KMS-11 (cell line): ENCODE results near the gene POLA2.

Experiments
- H2AFZ ChIP-seq: fragments of 200-600 bp; sonication (generic); 2 replicates; pipeline ENCODE4 v1.6.1; 2016; ENCODE audit warnings: antibody characterized with exemption, mixed run types, low read depth
- H3K27ac ChIP-seq: fragments of 200-600 bp; sonication (generic); 2 replicates; pipeline ENCODE4 v1.6.1; 2016; ENCODE audit warnings: mild to moderate bottlenecking, mixed run types
- H3K27me3 ChIP-seq: fragments of 200-600 bp; sonication (generic); 2 replicates; pipeline ENCODE4 v1.6.1; 2017; ENCODE audit warnings: mild to moderate bottlenecking, low read depth, mixed run types, moderate library complexity; ENCODE audit not compliant: insufficient read depth
- H3K36me3 ChIP-seq: fragments of 200-600 bp; sonication (generic); 2 replicates; pipeline ENCODE4 v1.6.1; 2017; ENCODE audit warnings: mild to moderate bottlenecking, mixed run types; ENCODE audit not compliant: insufficient read depth
- H3K4me1 ChIP-seq: fragments of 200-600 bp; sonication (generic); 2 replicates; pipeline ENCODE4 v1.6.1; 2016; ENCODE audit warnings: mild to moderate bottlenecking, low read depth, mixed run types; ENCODE audit not compliant: poor library complexity, severe bottlenecking
- H3K4me2 ChIP-seq: fragments of 200-600 bp; sonication (generic); 2 replicates; pipeline ENCODE4 v1.7.0; 2016; ENCODE audit warnings: mild to moderate bottlenecking, mixed run types
- H3K4me3 ChIP-seq: fragments of 200-600 bp; sonication (generic); IDR thresholded peaks from 2 replicates; pipeline ENCODE4 v1.6.1; 2017; ENCODE audit warnings: low read depth, low read length, mixed read lengths; ENCODE audit not compliant: insufficient read depth
- H3K79me2 ChIP-seq: fragments of 200-600 bp; sonication (generic); 2 replicates; pipeline ENCODE4 v1.6.1; 2016; ENCODE audit warnings: low read depth, mixed run types; ENCODE audit not compliant: insufficient read depth
- H3K9ac ChIP-seq: fragments of 200-600 bp; sonication (generic); 2 replicates; pipeline ENCODE4 v1.6.1; 2016; ENCODE audit warnings: mild to moderate bottlenecking, mixed run types
- H4K20me1 ChIP-seq: fragments of 200-600 bp; sonication (generic); 2 replicates; pipeline ENCODE4 v1.6.1; 2016; ENCODE audit warnings: mild to moderate bottlenecking, mixed run types; ENCODE audit not compliant: insufficient read depth
- CTCF ChIP-seq: fragments of 200-600 bp; sonication (generic); conservative IDR thresholded peaks from 2 replicates; pipeline ENCODE4 v1.6.1; 2017; ENCODE audit warnings: low read depth, mild to moderate bottlenecking, antibody characterized with exemption, low read length, moderate library complexity, mixed read lengths

Gene POLA2

GRCh38 chr11:65300621-65301275, 39.0 kb downstream of the POLA2 start:
- H3K4me3 ChIP-seq = no peak overlapping the region
- no peaks in the 10 kb centered on the region for H3K79me2 ChIP-seq
- no peaks in the 10 kb centered on the region for H3K4me1 ChIP-seq
- no peaks in the 10 kb centered on the region for H3K36me3 ChIP-seq
- H2AFZ ChIP-seq = no peak overlapping the region
- no peak overlapping the region for H3K27ac ChIP-seq
- H3K27me3 ChIP-seq = no peaks in the 10 kb centered on the region
- no peaks in the 10 kb centered on the region for H4K20me1 ChIP-seq
- no peak overlapping the region for H3K9ac ChIP-seq
- H3K4me2 ChIP-seq = no peak overlapping the region
- TF ChIP-seq CTCF = no peak

DNA sequence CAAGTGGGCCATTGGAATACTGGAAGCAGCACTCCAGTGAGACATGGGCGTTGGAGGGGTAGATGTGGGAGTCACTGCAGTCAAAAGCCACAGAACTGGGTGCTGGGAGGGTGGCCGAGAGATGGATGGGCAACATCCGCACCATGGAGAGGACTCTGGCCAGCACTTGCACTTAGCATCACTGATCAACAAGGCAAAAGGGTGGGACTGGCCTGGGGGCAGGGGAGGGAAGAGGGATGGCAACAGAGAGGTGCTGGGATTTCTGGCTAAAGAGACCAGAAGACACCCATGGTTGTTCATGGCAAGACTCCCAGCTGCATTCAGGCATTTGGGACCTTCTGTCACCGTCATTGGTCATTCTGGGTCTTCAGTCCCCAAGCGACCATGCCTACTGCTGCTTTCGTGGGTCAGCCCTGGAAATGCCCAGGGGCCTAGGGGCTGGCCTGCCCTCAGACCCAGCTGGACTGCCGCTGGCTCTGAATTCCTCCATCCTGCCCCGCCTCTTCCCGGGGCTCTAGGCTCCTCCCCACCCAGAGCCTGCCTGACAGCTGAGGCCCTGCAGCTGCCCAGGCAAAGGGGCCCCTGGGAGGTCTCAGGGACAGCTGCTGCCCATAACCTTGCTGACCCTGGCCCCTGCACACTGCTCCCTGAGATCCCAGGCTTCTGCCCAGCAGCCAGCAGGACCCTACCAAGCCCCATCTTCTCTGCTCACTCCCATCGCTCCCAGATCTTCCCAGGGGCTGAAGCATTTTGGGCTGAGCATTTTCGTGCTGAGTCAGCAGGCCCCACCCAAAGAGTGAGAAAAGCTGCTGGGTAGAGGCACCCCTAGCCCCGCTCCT, 39.9 kb downstream of the POLA2 start:
- H4K20me1 ChIP-seq = no peaks in the 10 kb centered on the region
- no peaks in the 10 kb centered on the region for H3K36me3 ChIP-seq
- no peaks in the 10 kb centered on the region for H3K4me1 ChIP-seq
- TF ChIP-seq CTCF = no peak
- no peaks in the 10 kb centered on the region for H3K27me3 ChIP-seq
- no peak overlapping the region for H3K4me3 ChIP-seq
- no peaks in the 10 kb centered on the region for H3K79me2 ChIP-seq
- H3K27ac ChIP-seq = no peak overlapping the region
- no peak overlapping the region for H2AFZ ChIP-seq
- no peak overlapping the region for H3K4me2 ChIP-seq
- H3K9ac ChIP-seq = no peak overlapping the region

GRCh38 chr11:65303555-65303954, 41.8 kb downstream of the POLA2 start:
- Histone ChIP-seq H3K4me3 (no peak overlapping the region), H3K27me3 (no peaks in the 10 kb centered on the region), H3K9ac (no peak overlapping the region), H3K36me3 (no peaks in the 10 kb centered on the region), H3K27ac (no peak overlapping the region), H4K20me1 (no peaks in the 10 kb centered on the region), H3K79me2 (no peaks in the 10 kb centered on the region), H3K4me1 (peaks cover 5% of the 10 kb centered on the region), H3K4me2 (no peak overlapping the region), H2AFZ (no peak overlapping the region)
- TF ChIP-seq CTCF = no peak

DNA sequence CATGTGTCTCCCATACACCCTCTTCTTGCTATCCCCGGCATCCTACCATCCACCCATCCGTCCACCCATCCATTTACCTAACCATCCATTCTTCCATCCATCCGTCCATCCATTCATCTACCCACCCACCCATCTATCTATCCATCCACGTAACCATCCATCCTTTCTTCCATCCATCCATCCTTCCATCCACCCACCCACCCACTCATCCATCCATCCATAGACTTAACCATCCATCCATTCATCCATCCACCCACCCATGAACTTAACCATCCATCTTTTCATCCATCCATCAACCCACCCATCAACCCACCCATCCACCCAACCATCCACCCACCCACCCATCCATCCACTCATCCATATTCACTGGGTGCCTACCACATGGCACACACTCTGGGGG, 42.3 kb downstream of the POLA2 start:
- no peaks in the 10 kb centered on the region for H4K20me1 ChIP-seq
- H3K9ac ChIP-seq = no peak overlapping the region
- H3K27ac ChIP-seq = no peak overlapping the region
- H3K27me3 ChIP-seq = no peaks in the 10 kb centered on the region
- no peak for TF ChIP-seq CTCF
- H3K4me2 ChIP-seq = no peak overlapping the region
- H3K4me3 ChIP-seq = no peak overlapping the region
- H3K36me3 ChIP-seq = no peaks in the 10 kb centered on the region
- peaks cover 5% of the 10 kb centered on the region for H3K4me1 ChIP-seq
- no peaks in the 10 kb centered on the region for H3K79me2 ChIP-seq
- no peak overlapping the region for H2AFZ ChIP-seq
